ENCODE results near the gene PANX2.

- TF ChIP-seq CTCF (conservative IDR thresholded peaks at IDR 0.05; ENCODE audit: low read depth, low read length) (no peak), EZH2 (IDR thresholded peaks at IDR 0.05; ENCODE audit: low read length, unreplicated experiment) (no peak)
Observed at GRCh38 chr22:50167689-50168489, 2.6 kb upstream of the PANX2 start.
